RPMI7951 (cell line): ENCODE data around the gene DLK1. TPM values are rescaled to one million over a fixed set of nuclear protein-coding genes. Genes with fewer than 3 reads are reported as not detected.

ENCODE experiments used
- DNase-seq: peaks from one replicate; pipeline ENCODE4 v3.0.0-alpha.2; 2012; ENCODE audit warnings: low read depth
- total RNA-seq: library from RNA; depleted of rRNA; stranded (reverse); fragments of >200 nt; shearing (Covaris generic); gene quantifications from 2 replicates; pipeline ENCODE4 v1.2.3, GENCODE V29; 2014; rRNA removed

Gene DLK1
- total RNA-seq = not detected in 2 replicates

GRCh38 chr14:100726550-100727085 lies at the start of gene DLK1:
Gene DLK1, plus strand, starts transcription at chr14:100726892. Its CDS starts 177 bp downstream, at chr14:100727069.
- no peak for DNase-seq

- DNase-seq = no peak
These were observed 49.5 kb upstream of the DLK1 start for GRCh38 chr14:100677152-100677551.

GRCh38 chr14:100677554-100678468 lies 48.9 kb upstream of the DLK1 start:
- DNase-seq = peak; percentile 88

DNA sequence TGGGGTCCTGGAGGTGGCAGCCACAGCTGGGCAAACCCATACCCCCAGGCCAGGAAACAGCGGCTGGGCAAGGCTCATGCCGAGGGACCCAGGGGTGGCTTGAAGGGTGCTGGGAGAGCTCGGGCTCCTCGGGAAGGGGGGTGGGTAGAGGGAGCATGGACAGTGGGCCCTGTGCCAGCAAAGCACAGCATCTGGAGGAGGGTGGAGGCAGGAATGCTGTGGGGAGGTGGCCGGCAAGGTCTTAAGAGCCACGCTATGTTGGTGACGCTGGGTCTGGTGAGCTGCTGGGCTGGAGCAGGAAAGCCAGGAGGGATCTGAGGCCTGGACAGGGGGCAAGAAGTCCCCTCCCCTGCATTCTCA lies 48.2 kb upstream of the DLK1 start:
- DNase-seq = peak; percentile 78

DNA sequence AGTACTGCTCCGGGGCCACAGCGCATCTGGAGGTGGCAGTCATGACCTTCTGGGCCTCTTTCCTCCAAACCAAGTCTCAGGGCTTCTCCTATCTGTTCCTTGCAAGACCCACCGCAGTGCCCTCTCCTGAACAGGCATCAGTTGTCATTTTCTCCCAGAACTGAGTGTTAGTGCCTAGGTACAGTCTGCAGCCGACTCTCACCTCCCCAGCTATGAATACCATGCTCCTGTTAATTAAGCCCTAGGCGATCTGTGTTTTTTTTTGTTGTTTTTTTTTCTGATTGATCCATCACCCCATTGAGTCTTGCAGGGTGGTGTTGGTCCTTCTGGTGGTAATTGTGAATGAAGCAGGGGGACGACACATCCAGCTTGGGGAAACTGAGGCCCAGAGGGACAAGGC lies 47.5 kb upstream of the DLK1 start:
- DNase-seq = no peak

GRCh38 chr14:100679707-100680438 lies 46.8 kb upstream of the DLK1 start:
- peak; percentile 66 for DNase-seq

- DNase-seq = peak; percentile 83
These were observed 46.1 kb upstream of the DLK1 start for GRCh38 chr14:100680439-100681051.

DNA sequence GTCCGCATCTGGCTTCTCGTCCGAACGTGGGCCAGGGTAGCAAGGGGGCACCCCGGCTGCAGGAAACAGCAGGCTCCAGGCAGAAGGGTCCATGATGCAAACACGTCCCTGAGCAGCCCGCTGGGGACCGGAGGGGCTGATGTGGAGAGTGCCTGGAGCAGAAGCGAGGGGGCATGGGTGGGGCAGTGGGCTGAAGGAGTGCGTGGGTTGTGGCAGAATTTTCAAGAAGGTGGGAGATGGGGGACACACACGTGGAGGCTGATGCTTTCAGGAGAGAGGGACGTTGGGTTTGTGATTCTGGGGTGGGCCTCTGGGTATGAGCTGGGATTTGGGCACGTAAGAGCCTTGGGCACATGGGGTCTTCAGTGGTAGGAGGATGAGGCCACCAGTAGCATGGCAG lies 45.6 kb upstream of the DLK1 start:
- no peak for DNase-seq

- no peak for DNase-seq
These were observed 43.9 kb upstream of the DLK1 start for GRCh38 chr14:100682749-100683148.

GRCh38 chr14:100683578-100683977 lies 43.1 kb upstream of the DLK1 start:
- DNase-seq = no peak

DNA sequence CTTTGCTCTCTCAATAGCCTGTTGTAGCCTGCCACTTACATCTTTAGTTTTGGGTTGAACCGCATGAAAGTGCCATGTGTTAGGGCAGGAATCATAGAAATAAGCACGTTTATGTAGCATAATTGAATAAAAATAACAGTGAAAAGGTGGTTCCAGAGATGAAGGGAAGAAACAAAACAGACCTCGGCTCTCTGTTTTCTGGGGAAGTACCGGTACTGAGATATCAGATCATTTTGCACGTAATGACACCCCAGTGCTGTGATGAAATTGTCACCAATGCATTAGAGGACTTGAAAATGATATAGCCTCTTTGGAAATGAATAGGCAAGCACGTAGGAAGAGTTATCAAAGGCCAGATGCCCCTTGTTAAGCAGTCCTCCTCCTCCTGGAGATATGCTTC lies 42.5 kb upstream of the DLK1 start:
- DNase-seq = no peak

- DNase-seq = no peak
These were observed 41.7 kb upstream of the DLK1 start for GRCh38 chr14:100684961-100685360.

DNA sequence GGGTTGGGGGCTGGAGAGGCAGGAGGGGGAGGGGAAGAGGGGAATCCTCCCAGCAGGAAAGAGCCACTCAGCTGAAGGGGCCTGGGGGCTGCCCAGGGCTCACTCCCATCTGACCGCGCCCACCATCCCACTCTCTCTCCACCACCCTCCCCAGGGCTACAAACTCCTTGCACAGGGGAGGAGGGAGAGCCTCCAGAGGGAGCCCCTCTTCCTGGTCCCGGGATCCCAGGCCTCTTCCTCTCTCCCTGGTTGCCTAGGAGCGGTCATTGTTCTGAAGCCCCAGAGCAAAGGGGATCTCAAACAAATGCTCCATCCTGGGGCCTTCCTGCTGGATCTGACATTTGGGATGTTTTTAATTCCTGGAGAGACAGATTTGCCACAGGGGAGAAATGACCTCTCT lies 39.8 kb upstream of the DLK1 start:
- DNase-seq = no peak

DNA sequence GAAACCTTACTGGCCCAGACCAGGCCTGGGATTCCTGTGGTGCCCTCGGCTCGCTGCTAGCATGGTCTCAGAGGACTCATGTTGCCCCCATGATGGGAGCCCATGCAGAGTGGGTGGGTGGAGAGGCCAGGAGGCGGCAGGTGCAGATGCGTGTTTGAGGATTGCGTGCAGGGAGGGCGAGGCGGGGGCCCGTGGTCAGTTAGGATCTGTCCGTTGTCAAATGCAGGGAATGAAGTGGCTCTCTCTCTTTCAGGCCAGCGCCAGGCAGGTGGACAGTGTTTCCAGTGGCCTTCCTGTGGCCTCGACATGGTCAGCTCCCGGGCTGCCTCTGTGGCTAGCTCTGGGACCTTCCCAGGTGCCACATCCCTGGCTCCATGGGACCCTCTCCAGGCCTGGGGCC lies 39.3 kb upstream of the DLK1 start:
- DNase-seq = no peak

GRCh38 chr14:100688051-100688450 lies 38.6 kb upstream of the DLK1 start:
- no peak for DNase-seq

DNA sequence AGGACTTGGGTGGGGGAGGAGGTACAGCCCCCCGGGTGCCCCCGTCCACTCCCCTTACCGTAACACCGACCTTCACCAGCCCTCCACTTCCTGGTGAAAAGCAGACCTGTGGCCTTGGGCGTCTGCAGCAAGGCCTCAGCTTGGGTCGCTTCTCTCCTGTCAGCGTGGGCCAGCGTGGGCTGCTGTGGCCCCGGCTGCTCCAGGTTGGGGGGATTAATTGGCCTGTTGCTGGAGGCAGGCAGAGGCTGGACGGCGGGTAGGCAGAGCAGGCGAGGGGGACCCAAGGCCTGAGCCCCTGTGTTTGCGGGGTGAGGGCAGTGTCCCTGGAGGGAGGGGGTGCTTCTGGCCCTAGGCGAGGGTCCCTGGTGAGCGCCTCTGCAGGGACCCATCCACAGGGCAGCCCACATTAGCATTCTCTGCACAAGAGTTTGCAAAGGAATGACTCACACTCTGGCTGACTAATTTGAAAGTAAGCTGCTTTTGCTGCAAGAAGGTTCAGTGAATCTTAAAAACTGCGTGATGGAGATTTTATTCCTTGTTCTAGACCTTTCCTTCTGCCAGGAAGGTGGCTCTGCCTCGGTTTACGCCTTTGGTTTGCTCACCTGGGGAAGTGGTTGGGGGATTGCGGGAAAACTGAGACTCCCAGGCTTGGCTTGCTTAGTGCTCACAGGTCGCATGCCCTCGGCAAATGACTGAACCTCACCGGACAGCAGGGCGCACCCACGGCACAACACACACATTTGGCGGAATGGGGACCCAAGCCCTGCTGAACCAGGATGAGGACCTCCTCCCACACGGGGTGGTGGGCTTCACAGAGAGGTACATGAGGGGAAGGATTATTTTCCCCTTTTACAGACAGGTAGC lies 37.9 kb upstream of the DLK1 start:
- DNase-seq = peak; percentile 61

DNA sequence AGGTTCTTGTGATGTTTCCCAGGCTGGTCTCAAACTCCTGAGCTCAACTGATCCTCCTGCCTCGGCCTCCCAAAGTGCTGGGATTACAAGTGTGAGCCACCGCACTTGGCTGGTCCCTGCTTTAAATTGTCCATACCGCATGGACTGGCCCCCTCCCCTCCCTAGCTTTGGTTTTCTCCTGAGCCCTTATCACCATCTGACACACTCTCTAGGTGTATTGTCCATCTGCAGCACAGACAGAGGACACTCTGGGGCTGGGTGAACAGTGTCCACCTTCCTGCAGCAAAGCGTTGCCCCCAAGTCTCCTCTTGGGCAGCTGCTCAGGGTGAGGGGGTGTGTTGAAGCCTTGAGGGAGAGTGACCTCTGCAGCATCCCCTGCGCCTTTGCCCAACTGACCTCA lies 36.0 kb upstream of the DLK1 start:
- no peak for DNase-seq

DNA sequence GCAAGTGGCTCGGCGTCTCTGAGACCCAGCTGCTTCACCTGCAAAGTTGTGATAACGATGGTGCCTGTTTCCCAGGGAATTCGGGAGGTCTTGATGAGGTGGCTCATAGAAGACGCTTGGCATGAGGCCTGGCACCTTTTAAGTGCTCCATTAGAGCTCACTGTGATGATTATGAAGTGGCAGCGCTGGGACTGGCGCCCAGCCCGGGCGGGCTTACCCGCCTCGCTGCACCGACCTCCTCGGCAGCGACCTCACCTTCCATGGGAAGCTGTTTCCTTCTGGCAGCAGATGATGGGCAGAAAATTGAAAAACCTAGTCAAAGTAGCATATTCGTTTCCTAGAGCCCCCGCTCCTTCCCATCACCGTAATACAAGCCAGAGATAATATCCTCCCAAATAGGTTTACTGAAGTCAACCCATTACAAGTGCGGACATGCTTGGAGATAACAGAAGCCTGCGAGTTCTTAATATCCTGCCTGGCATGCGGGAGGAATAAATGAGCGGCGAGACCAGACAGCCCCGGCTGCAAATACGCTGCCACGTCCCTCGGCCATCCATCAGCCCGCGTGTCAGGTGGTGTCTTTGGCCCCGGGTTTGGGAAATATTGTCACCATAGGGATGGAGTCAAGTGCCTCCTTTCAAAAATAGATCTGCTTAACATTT lies 35.2 kb upstream of the DLK1 start:
- DNase-seq = no peak

GRCh38 chr14:100692256-100692655 lies 34.4 kb upstream of the DLK1 start:
- no peak for DNase-seq

DNA sequence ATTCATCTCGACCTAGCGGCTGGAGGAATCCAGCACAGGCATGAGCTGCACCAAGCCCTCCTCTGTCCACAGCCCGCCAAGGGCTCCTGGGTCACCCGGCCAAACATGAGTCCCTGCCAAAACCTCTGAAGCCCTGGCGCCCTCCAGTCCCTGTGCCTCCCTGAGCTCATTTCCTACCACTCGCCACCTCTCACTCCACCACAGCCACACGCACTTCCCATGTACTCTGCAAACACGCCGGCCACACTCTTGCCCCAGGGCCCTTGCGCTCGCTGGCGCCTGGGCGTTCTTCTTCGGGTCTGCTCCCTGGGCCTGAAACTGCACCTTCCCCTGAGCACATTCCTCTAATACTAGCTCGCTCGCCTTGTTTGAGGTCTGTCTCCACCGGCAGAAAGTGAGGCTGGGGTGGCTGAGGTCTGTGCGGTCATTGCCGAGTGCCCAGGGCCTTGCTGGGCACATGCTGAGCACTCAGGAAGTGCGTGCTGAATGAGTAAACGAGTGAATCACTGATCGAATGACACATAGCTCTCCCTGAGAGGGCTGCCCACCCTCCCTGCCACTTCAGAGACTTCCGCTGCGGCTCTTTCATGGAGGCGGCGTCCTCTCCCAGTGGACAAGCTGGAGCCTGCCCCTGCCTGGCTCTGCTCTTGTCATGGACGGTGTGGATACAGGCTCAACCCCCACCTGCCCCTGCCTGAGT lies 33.7 kb upstream of the DLK1 start:
- DNase-seq = peak; percentile 96
